Measurements from ENCODE around the gene NDRG4.

- no peak for TF ChIP-seq CREB1 (CRISPR knock-in tag; IDR thresholded peaks at IDR 0.05; ENCODE audit: low read depth)
- no peak for TF ChIP-seq CTCF (conservative IDR thresholded peaks at IDR 0.05; ENCODE audit: low read depth in 2 of 2)
- TF ChIP-seq JUNB (IDR thresholded peaks at IDR 0.05; ENCODE audit: unreplicated experiment) = no peak
These were observed 8.8 kb downstream of the NDRG4 start for GRCh38 chr16:58508671-58509251.
